Epithelial cell of alveolus of lung (primary cell): ENCODE results near the gene ASPA. TPM values are rescaled to one million over a fixed set of nuclear protein-coding genes. Genes with fewer than 3 reads are reported as not detected.

ENCODE experiments used
- total RNA-seq: library from RNA; depleted of rRNA; stranded (reverse); fragments of >200 nt; gene quantifications from 2 replicates; pipeline ENCODE4 v1.2.1, GENCODE V29; 2015

ASPA gene
- 0.13 and 0.48 TPM in 2 replicates for total RNA-seq

DNA sequence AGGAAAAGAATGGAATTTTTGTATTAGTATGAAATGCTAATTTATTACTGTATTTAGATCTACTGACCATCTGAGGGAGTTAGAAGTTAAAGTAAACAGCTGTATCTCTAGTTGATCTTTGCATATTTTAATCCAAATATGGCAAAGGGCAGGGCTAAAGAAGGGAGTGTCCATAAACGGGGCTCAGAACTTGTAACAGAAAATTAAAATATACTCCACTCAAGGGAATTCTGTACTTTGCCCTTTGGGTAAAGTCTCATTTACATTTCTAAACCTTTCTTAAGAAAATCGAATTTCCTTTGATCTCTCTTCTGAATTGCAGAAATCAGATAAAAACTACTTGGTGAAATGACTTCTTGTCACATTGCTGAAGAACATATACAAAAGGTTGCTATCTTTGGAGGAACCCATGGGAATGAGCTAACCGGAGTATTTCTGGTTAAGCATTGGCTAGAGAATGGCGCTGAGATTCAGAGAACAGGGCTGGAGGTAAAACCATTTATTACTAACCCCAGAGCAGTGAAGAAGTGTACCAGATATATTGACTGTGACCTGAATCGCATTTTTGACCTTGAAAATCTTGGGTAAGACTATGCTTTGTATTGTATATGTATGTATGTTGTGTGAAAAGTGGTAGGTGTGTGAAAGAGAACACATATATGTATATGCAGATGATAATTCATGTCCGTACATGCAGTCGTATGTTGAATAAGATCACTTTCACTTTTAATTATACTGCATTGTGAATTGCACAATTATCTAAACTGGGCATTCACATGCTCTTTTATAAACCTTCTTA is at the start of gene ASPA:
TSS of gene ASPA (plus strand) at position 186 of the 799 bp plus-strand sequence. CDS start at position 349, 163 bp downstream.

DNA sequence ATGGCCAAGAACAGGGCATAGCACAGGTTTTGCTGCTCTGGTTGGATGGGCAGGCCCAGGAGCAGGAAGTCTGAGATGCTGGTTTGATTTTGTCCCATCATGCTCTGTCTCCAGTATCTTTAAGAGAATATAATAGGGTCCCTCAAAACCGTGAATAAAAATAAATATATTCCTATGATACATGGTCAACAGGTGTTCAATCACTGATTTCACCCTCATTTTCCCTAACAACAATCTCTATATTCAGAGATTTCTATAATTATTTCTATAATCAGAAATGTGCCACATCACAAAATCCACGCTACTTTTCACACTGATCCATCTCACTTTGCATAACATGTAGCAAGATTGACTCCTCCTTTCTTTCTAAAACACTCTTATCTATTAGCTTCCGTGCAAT is 42.1 kb upstream of the ASPA start, which contains the start of gene OR1E2:
TSS of gene OR1E2 (minus strand) at position 101 of the 400 bp plus-strand sequence. CDS start at position 101, 0 bp downstream.

DNA sequence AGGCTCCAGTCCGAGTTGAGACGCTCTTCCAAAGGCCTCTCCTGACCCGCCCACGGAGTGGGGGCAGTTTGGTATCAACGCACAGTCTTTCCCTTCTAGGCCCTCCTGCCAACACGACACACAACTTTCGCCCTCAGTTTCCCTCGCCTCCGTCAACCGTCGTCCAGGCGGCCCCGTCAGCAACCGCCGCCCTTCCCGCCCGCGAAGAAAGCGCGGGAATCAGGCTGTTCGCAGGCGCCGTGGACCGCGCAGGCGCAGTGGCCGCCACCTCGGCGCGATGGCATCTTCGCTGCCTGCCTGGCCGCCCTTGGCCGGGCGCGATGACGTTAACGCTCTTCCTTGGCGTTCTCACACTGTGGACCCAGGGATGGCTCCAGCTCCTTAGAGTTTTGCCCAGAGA is 4.2 kb upstream of the ASPA start, which contains the start of gene SPATA22:
TSS of gene SPATA22 (minus strand) at position 221 of the 400 bp plus-strand sequence. CDS start 2,494 bp downstream, outside the sequence.

Other genes starting within 250 kb of the ASPA start
- gene OR3A1, start 177.6 kb upstream of the ASPA start, total RNA-seq, result not detected in 2 replicates
- 0.13 TPM in 1 of 2 replicates, not detected in the other for gene OR3A2, start 89.7 kb upstream of the ASPA start, total RNA-seq
- not detected in 2 replicates for gene OR1E1, start 77.6 kb upstream of the ASPA start, total RNA-seq
- not detected in 2 replicates for gene OR3A3, start 64.6 kb upstream of the ASPA start, total RNA-seq
- gene OR1E2, start 42.2 kb upstream of the ASPA start, total RNA-seq, result not detected in 2 replicates
- 0.52 TPM in 1 of 2 replicates, not detected in the other for gene SPATA22, start 4.2 kb upstream of the ASPA start, total RNA-seq
- 0.08 and 0.13 TPM in 2 replicates for gene TRPV3, start 81.8 kb downstream of the ASPA start, total RNA-seq
- gene TRPV1, start 133.4 kb downstream of the ASPA start, total RNA-seq, result 0.26 and 2.2 TPM in 2 replicates
- gene SHPK, start 160.3 kb downstream of the ASPA start, total RNA-seq, result 15.1 and 16.4 TPM in 2 replicates
- 13.8 and 47.3 TPM in 2 replicates for gene CTNS, start 160.8 kb downstream of the ASPA start, total RNA-seq
- gene TAX1BP3, start 192.6 kb downstream of the ASPA start, total RNA-seq, result 154 and 375 TPM in 2 replicates
- gene EMC6, start 192.8 kb downstream of the ASPA start, total RNA-seq, result 12.3 and 26.0 TPM in 2 replicates
- gene P2RX5, start 220.2 kb downstream of the ASPA start, total RNA-seq, result 0.88 and 3.6 TPM in 2 replicates
- 4.6 and 8.0 TPM in 2 replicates for gene HASPIN, start 247.9 kb downstream of the ASPA start, total RNA-seq